Measurements from ENCODE around the gene NCOR1. TPM values are rescaled to one million over a fixed set of nuclear protein-coding genes. Genes with fewer than 3 reads are reported as not detected.

Gene NCOR1
- polyA plus RNA-seq, 2 of the 4 experiments (the other 2 are of a cell fraction) = 65.5 to 190 TPM

- ATAC-seq (no peak; a peak in 1 of 6 replicates), FAIRE-seq (no peak), DNase-seq (ENCODE audit: low read depth in 1 of 2, low spot score in 1 of 2) (no peak)
- Histone ChIP-seq H3K4me1 (peaks cover 3% of the 10 kb centered on the region; the same call in 2 of the 3 replicates), H3K4me2 (no peak overlapping the region), H3K27ac (no peak overlapping the region), H3K4me3 (no peak overlapping the region), H3K9me3 (no peaks in the 10 kb centered on the region)
- no peak for TF ChIP-seq EHMT2 (IDR thresholded peaks at IDR 0.05; ENCODE audit: low read depth)
- no peak for TF ChIP-seq CEBPB (IDR thresholded peaks at IDR 0.05)
- TF ChIP-seq HOXA7 (CRISPR knock-in tag; IDR thresholded peaks at IDR 0.05) = 0 out of 2 replicates have a peak, but pooled peaks have one; percentile 54
- no peak for TF ChIP-seq TP53 (CRISPR knock-in tag; IDR thresholded peaks at IDR 0.05)
- no peak for TF ChIP-seq NR3C1 (IDR thresholded peaks at IDR 0.05)
- no peak for TF ChIP-seq BHLHE40 (IDR thresholded peaks at IDR 0.05; ENCODE audit: low read depth, low read length)
- no peak for TF ChIP-seq HEYL (CRISPR knock-in tag; IDR thresholded peaks at IDR 0.05)
- CTCF ChIA-PET = interaction anchor here (1.4 to 1.9 kb wide), 2 partner anchors 8 to 12 kb away, joined by 3 to 5 read pairs; no protein-coding TSS in a partner anchor
- WGBS (ENCODE audit: missing lambda C conversion rate) = 97% methylated on average over 1 of the region's 1 CpG
- POLR2A ChIA-PET = no interaction called here
Measured at GRCh38 chr17:16019347-16019746, 196.0 kb downstream of the NCOR1 start.

GRCh38 chr17:16013943-16014407 lies 201.4 kb downstream of the NCOR1 start:
- CTCF ChIA-PET = interaction anchor here (0.6 to 4.6 kb wide), 10 partner anchors 9 to 186 kb away, joined by 3 to 46 read pairs (median 3); partner anchors contain the start of genes TTC19 and ZSWIM7
- peak; percentile 96 for FAIRE-seq
- Histone ChIP-seq H3K9me3 (no peaks in the 10 kb centered on the region), H3K4me2 (no peak overlapping the region), H3K4me1 (peaks cover 28% of the 10 kb centered on the region), H3K27ac (no peak overlapping the region), H3K4me3 (no peak overlapping the region)
- peak; percentile 48 to 78 for DNase-seq (ENCODE audit: low read depth in 1 of 2, low spot score in 1 of 2)
- ATAC-seq = peak; percentile 91 to 97
- POLR2A ChIA-PET = interaction anchor here (1.5 kb wide), 1 partner anchor 14 kb away, joined by 5 read pairs; the partner anchor contains the start of genes TTC19 and ZSWIM7
- WGBS (ENCODE audit: missing lambda C conversion rate) = 32% methylated on average over 3 of the region's 3 CpGs
- TF ChIP-seq GATA3 (IDR thresholded peaks at IDR 0.05; ENCODE audit: borderline replicate concordance) (no peak), FOSL2 (IDR thresholded peaks at IDR 0.05) (no peak), FOSL2 (CRISPR knock-in tag; IDR thresholded peaks at IDR 0.05) (peak; percentile 27; the same call in 1 of the 2 replicates), JUNB (IDR thresholded peaks at IDR 0.05) (no peak), ZSCAN20 (CRISPR knock-in tag; IDR thresholded peaks at IDR 0.05) (no peak), HOXA7 (CRISPR knock-in tag; IDR thresholded peaks at IDR 0.05) (no peak), MAFK (IDR thresholded peaks at IDR 0.05; ENCODE audit: partially characterized antibody) (no peak), CBX2 (IDR thresholded peaks at IDR 0.05; ENCODE audit: borderline replicate concordance, low read depth) (no peak), NR3C1 (IDR thresholded peaks at IDR 0.05) (no peak), FOSB (CRISPR knock-in tag; IDR thresholded peaks at IDR 0.05) (no peak), POLR2AphosphoS2 (conservative IDR thresholded peaks at IDR 0.05; ENCODE audit: low read length) (peak; percentile 77; the same call in 1 of the 2 replicates), CTCF (IDR thresholded peaks at IDR 0.05) (peak; percentile 59), FOXS1 (CRISPR knock-in tag; IDR thresholded peaks at IDR 0.05) (no peak), HDAC2 (IDR thresholded peaks at IDR 0.05) (no peak), CHD4 (IDR thresholded peaks at IDR 0.05; ENCODE audit: borderline replicate concordance) (no peak), EHMT2 (IDR thresholded peaks at IDR 0.05; ENCODE audit: low read depth) (no peak), SMC3 (IDR thresholded peaks at IDR 0.05) (peak; percentile 40; the same call in 1 of the 3 replicates), RAD21 (conservative IDR thresholded peaks at IDR 0.05 in 1 of 2, IDR thresholded peaks at IDR 0.05 in 1 of 2) (peak; percentile 34 to 46; a peak in 2 of 5 replicates)

- peaks cover 6% of the 10 kb centered on the region for H3K9me3 ChIP-seq
- DNase-seq (ENCODE audit: low read depth in 1 of 2, low spot score in 1 of 2) (no peak), FAIRE-seq (no peak), ATAC-seq (no peak)
- TF ChIP-seq TFCP2L1 (CRISPR knock-in tag; IDR thresholded peaks at IDR 0.05) = no peak
- TF ChIP-seq EHMT2 (IDR thresholded peaks at IDR 0.05; ENCODE audit: low read depth) = no peak
- peaks cover 13% of the 10 kb centered on the region for H3K4me1 ChIP-seq
- ChIA-PET POLR2A (no interaction called here), CTCF (interaction anchor here (1.3 to 3.9 kb wide), 5 partner anchors 9 to 63 kb away, joined by 3 to 10 read pairs (median 4); partner anchors contain the start of gene ADORA2B)
- no peak overlapping the region for H3K4me2 ChIP-seq
- WGBS (ENCODE audit: missing lambda C conversion rate) = 91% methylated on average over 3 of the region's 3 CpGs
- H3K27ac ChIP-seq = no peak overlapping the region
- no peak overlapping the region for H3K4me3 ChIP-seq
Measured at GRCh38 chr17:16007439-16007838, 207.9 kb downstream of the NCOR1 start.
